NCI-H146 treated with DMSO at 0.1 percent for 48 hours (cell line): ENCODE measurements around the gene PPP4C.
A peak's percentile ranks its signal among the peaks of the same experiment; 100 is the strongest.
"Not testable (repeated sequence)": the region's sequence is repeated elsewhere in the genome, so short reads cannot be mapped to it uniquely, and the experiment has no call there.

Experiments used
- DNase-seq: peaks from one replicate; lab custom pipeline; 2025; ENCODE audit not compliant: unreplicated experiment; lab: John Stamatoyannopoulos, UW

The PPP4C gene

DNA sequence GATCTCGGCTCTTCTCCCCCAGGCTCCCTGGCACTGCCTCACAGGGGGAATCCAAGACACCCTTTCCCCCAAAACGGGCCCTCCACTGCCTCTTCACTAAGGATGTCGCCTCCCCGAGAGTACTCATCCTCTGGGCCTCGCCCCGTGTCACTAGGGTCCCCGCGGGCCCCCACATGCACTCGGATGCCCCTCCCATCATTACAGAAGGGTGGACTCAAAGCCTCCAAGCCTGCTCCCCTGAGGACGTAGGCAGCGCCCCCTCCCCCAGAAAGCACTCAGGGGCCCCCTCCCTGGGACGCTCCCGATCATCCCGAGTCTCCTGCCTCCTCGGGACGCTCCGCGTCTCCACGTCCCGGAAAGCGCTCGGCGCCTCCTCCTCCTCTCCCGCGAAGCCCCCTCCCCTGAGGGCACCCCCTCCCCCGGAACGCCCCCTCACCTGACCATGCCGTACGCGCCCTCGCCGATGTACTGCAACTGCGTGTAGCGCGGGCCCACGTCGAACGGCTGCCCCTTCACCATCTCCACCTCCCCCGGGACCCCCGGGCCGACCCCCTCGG, 46.9 kb downstream of the PPP4C start:
- DNase-seq: peak; percentile 39

DNA sequence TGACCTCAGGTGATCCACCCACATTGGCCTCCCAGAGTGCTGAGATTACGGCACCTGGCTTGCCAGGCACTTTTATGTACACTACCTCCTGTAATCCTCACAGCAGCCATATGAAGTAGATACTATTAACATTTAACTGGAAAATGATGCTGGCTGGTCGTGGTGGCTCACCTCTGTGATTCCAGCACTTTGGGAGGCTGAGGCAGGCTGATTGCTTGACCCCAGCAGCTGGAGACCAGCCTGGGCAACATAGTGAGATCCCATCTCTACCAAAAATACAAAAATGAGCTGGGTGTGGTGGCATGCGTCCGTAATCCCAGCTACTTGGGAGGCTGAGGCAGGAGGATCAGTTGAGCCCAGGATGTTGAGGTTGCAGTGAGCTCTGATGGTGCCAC, 49.2 kb downstream of the PPP4C start:
- no peak for DNase-seq

DNA sequence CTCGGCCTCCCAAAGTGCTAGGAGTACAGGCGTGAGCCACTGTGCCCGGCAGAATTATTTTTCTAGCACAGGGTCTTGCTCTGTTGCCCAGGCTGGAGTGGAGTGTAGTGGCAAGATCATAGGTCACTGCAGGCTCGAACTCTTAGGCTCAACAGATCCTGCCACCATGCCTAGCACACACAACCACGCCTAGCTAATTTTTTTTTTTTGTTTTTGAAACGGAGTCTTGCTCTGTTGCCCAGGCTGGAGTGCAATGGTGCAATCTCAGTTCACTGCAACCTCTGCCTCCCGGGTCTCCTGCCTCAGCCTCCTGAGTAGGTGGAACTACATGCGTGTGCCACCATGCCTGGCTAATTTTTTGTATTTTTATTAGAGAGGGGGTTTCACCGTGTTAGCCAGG, 49.9 kb downstream of the PPP4C start:
- DNase-seq: not testable (repeated sequence)

DNA sequence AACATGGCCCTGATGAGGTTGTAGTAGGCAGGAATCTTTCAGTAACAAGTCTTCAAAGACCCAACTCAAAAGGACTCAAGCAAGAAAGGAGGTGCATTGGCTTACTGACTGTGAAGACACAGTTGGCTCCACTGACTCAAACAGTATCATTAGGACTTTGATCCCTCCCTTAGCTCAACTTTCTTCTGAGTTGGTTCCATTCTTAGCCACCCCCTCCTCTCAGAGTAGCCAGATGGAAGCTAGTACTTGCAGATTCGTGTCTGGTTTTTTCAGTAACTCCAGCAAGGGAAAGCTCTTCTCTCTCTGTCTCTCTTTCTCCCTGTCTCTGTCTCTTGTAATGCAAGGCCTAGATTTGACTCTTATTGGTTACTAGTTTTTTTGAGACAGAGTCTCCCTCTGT, 52.2 kb downstream of the PPP4C start:
- no peak for DNase-seq

DNA sequence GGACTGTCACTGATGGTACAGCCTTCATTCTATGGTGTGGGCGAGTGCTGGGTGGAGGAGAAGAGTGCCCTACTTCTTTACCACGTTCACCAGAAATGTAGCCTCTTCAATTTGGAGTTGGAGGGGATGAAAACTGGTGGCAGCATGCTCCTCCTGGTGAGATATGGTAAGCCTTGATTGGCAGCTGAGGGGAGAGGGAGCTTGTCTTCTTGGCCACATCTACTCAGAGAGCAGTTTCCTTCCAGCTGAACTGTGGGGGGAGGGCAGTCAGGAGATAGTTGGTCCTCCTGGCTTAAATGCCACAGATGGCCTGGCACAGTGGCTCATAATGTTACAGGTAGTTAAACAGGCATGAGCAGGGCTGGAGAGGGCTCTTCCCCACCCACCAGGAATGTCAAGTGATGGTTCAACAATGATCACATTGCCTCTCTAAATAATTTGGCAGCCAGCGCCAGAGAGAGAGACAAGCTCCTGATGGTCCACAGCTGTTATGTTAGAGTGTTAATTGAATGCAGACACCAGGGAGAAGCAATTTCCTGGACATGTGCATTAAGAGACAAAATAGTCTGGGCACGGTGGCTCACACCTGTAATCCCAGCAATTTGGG, 56.2 kb downstream of the PPP4C start:
- DNase-seq: peak; percentile 6

DNA sequence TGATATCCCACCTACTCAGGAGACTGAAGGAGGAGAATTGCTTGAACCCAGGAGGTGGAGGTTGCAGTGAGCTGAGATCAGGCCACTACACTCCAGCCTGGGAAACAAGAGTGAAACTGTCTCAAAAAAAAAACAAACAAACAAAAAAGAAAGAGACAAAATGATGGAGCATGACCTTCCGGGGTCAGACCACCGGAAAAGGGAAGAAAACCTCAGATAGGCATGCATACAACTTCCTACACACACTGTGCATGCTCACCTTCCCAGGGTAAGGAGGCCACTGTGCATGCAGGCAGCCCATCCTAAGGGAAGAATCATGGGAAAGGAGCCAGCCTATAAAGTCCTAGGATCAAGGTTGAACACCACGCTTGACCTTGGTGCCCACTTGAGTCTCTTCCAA, 56.8 kb downstream of the PPP4C start:
- DNase-seq: no peak
